Measurements from ENCODE around the gene CYBRD1.
"Not testable (repeated sequence)": the region's sequence is repeated elsewhere in the genome, so short reads cannot be mapped to it uniquely, and the experiment has no call there.

CYBRD1 gene

GRCh38 chr2:171516793-171517192 lies 5.5 kb upstream of the CYBRD1 start:
- DNase-seq, result no peak

GRCh38 chr2:171520471-171520870 lies 1.8 kb upstream of the CYBRD1 start:
- no peak for DNase-seq

GRCh38 chr2:171521361-171522051 lies 768 bp upstream of the CYBRD1 start:
- DNase-seq, result no peak

GRCh38 chr2:171522788-171523087 lies 464 bp downstream of the CYBRD1 start:
- no peak for DNase-seq

DNA sequence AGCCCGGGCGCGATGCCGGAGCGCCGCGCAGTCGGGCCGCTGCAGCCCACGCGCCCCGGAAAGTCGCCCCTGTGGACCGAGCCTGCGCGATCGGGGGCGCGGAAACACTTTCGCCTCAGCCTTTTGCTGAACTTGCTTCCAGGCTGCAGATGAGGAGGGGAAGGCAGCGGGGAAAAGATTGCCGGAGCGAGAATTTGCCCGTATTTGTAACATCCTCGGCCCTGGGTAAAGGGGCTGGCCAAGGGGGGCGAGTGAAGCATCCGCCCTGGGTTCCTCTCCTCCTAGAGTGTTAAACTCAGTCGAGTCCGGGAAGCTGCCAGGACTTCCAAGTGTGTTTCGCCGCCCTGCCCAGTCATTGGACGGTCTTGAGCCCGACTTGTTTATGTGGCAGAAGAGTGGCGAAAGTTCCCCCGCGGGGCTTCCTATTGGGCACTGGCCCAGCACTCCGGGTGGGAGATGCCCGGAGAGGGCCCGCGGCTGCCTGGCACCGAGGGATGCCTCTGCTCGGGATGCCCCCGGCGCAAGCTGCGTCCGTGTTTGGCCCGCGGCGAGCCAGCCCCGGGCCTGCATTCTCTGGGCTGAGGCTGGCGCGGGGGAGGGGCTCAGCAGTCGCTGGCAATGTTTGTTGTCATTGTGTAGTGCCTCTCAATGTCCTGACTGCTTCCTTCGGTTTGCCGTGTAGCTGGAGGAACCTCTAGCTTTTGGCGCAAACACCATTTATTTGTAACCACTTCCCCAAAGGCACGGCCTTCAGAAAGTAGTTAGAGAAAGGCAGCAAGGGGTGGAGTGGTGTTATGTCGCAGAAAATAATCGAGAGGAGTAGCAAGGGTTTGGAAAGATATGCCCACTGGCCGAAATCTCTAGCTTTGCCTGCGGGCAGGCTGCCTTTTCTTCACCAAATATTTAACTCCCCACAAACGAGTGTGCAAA lies 1.1 kb downstream of the CYBRD1 start:
- no peak for DNase-seq

DNA sequence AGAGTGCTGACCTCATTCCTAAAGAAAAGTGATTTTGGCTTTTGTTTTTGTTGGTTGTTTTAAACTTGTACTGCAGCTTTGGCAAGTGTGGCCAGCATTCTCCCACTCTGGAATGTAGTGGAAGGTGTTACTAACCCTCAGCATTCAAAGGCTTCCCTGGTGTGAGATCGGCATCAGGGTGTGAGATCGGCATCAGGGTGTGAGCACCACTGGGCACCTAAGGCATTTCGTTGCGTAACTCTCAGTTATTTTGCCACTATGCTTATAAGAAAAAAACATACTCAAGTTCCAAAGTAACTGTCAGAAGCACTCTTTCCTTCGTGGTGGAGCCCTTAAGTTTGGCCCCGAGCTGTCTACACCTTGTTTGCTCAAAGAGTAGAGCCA lies 1.7 kb downstream of the CYBRD1 start:
- DNase-seq, result no peak

DNA sequence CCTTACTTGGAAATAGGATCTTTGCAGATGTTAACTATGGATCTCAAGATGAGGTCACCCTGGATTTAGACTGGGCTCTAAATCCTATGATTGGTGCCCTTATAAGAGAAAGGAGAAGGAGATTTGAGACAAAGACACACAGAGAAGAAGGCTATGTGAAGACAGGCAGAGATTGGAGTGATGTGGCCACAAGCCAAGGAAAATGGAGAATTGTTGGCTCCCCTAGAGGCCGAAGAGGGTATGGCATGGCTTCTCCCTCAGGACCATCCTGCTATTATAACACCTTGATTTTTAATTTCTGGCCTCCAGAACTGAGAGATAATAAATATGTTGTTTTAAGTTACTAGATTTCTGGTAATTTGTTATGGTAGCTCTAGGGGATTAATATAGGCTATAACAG lies 7.6 kb downstream of the CYBRD1 start:
- DNase-seq, result no peak

GRCh38 chr2:171530378-171530777 lies 8.1 kb downstream of the CYBRD1 start:
- no peak for DNase-seq

- DNase-seq, result not testable (repeated sequence)
Measured at GRCh38 chr2:171530859-171531258, 8.6 kb downstream of the CYBRD1 start.

DNA sequence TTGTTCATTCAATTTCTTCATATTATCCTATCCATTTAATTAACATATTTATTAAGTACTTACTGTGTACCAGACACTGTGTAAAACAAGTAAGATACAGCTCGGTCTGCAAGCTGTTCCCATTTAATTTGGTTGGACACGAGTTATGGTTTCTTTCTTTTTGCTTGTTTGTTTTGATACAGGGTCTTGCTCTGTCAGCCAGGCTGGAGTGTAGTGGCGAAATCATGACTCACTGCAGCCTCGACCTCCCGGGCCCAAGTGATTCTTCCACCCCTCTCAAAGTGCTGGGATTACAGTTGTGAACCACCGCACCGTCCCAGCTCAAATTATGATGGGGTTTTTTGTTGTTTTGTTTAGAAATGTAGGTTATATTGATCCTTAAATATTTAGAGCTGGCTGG lies 9.0 kb downstream of the CYBRD1 start:
- no peak for DNase-seq

DNA sequence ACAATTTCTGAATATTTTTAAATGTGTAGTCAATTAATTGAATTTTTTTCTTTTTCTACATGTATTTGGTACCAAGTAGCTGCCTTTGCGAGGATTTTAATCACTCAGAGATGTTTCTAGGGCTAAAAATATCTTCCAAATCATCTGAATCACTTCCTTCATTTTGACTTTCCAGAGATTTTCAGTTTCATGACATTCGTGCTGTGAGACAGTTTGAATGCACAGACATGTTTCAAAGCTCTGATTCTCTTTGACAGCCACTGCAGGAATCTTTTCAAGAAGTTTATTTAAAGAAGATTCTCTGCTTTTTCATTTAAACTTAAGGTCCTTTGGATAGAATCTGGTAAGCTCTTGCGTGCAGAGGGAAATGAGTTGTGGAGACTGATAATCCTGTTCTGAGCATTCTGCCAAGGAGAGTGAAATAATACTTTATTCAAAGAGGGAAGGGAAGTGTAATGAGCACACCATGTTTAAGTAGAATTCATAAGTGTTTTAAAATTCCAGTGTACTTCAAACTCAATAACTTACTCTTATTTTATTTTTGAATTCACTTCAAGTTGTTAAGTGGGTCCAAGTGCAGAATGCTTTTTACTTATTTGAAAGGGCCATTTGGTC lies 9.7 kb downstream of the CYBRD1 start:
- DNase-seq, result no peak

DNA sequence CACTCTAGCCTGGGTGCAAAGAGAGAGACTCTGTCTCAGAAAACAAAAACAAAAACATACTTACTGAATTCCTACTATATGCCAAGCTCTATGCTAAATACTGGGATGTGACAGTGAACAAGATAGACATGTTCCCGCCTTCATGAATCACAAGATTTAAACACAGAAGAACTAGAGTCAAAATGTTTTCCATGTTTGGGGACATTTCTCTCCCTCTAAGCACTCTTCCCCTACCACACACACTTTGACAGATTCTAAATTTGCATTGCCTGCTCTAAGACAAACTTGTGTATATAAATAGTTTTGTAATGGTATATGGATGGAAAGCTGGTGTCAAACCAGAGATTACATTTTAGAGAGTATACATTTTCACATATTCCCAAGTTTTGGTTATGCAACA lies 11.1 kb downstream of the CYBRD1 start:
- no peak for DNase-seq

GRCh38 chr2:171535528-171535927 lies 13.3 kb downstream of the CYBRD1 start:
- not testable (repeated sequence) for DNase-seq

GRCh38 chr2:171540437-171540836 lies 18.2 kb downstream of the CYBRD1 start:
- DNase-seq, result no peak

- no peak for DNase-seq
Measured at GRCh38 chr2:171541202-171541887, 19.1 kb downstream of the CYBRD1 start.

DNA sequence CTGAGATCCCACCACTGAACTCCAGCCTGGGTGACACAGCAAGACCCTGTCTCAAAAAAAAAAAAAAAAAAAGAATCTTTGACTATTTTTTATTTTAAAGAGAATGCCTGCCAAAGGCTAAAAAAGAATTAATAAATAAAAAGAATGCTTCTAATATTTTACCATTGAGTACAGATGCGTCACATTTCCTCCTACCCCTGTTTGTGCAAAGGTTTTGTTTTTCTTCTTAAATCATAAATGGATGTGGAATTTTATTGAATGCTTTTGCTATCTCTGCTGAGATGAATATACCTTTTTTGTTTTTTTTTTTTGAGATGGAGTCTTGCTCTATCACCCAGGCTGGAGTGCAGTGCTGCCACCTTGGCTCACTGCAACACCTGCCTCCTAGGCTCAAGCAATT lies 22.8 kb downstream of the CYBRD1 start:
- DNase-seq, result no peak

- DNase-seq, result no peak
Measured at GRCh38 chr2:171547256-171547655, 25.0 kb downstream of the CYBRD1 start.

- DNase-seq, result no peak
Measured at GRCh38 chr2:171547720-171548119, 25.4 kb downstream of the CYBRD1 start.

GRCh38 chr2:171550613-171551012 lies 28.3 kb downstream of the CYBRD1 start:
- DNase-seq, result no peak

- DNase-seq, result no peak
Measured at GRCh38 chr2:171551836-171552235, 29.6 kb downstream of the CYBRD1 start.

GRCh38 chr2:171553236-171553635 lies 31.0 kb downstream of the CYBRD1 start:
- DNase-seq, result no peak

- no peak for DNase-seq
Measured at GRCh38 chr2:171553858-171554257, 31.6 kb downstream of the CYBRD1 start.

DNA sequence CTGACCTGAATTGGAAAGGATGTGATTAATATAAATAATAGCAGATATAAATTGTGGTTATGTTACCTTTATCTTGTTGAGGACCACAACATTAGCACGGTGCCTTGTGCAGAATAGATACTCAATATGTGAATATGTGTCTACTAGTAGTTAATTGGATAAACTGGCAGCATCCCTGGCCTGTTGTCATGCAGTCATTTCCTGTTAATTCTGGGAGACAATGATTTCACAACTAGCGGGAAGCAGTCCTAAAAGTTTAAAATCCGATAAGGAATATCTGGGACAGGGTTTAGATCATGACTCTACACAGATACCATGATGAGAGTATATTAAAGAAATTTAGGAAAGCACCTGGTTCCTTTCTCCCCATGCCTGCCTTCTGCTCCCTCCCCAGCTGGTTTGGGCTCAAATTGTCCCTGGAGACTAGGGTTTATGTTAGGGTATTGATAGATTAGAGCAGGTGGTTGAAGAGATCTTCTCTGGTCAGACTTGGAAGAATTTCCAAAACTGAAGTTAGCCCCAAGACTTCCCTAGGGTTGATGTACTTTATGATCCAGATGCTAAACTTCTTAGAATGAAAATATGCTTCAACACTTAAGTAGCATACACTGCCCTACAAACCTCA lies 32.8 kb downstream of the CYBRD1 start:
- no peak for DNase-seq

All from effector CD8-positive, alpha-beta T cell (primary cell).